AG04449 (cell line): ENCODE data around the gene IGDCC3.

ENCODE experiments used
- CTCF ChIA-PET: fragments of 350-600 bp; formaldehyde crosslinking; extraction: SDS; loops from one replicate; lab custom pipeline; 2021; ENCODE audit warnings: antibody characterized with exemption; lab: Yijun Ruan, JAX
- POLR2A ChIA-PET: fragments of 400-600, 350-600 bp; formaldehyde crosslinking; extraction: SDS; loops from one replicate; lab custom pipeline; 2020; ENCODE audit warnings: antibody characterized with exemption, inconsistent platforms; lab: Yijun Ruan, JAX
- DNase-seq: peaks from one replicate; pipeline ENCODE4 v3.0.0-alpha.2; 2010; ENCODE audit warnings: low read depth, low spot score
- H3K4me3 ChIP-seq: 2 replicates; pipeline ENCODE4 v1.5.1; 2011; ENCODE audit warnings: low read depth, mild to moderate bottlenecking, control low read depth, low read length
- CTCF ChIP-seq: IDR thresholded peaks from one replicate; pipeline ENCODE4 v1.5.1; 2011; ENCODE audit warnings: mild to moderate bottlenecking, moderate library complexity, low read length, control low read depth, inconsistent platforms; ENCODE audit not compliant: insufficient read depth; ENCODE audit errors: missing control alignments

IGDCC3 gene

GRCh38 chr15:65396965-65397317 lies 19.1 kb upstream of the IGDCC3 start:
- no peak for TF ChIP-seq CTCF
- ChIA-PET CTCF (interaction anchor here (0.8 to 14.8 kb wide), 3 partner anchors 10 to 77 kb away, joined by 3 to 267 read pairs (median 160); partner anchors contain the start of gene IGDCC3), POLR2A (interaction anchor here (1.0 kb wide), 1 partner anchor 92 kb away, joined by 3 read pairs; the partner anchor contains the start of gene RNU5B-1)
- no peak for DNase-seq
- H3K4me3 ChIP-seq: no peak overlapping the region

- CTCF ChIA-PET: interaction anchor here (6.0 to 23.4 kb wide), 4 partner anchors 7 to 77 kb away, joined by 160 to 652 read pairs (median 267); partner anchors contain the start of gene IGDCC3
- H3K4me3 ChIP-seq: no peak overlapping the region
- POLR2A ChIA-PET: interaction anchor here (1.0 kb wide), 1 partner anchor 92 kb away, joined by 3 read pairs; the partner anchor contains the start of gene RNU5B-1
- no peak for DNase-seq
- TF ChIP-seq CTCF: no peak
Measured at GRCh38 chr15:65396283-65396964, 18.6 kb upstream of the IGDCC3 start.

- no peak for DNase-seq
- POLR2A ChIA-PET: no interaction called here
- CTCF ChIA-PET: interaction anchor here (2.4 to 23.4 kb wide), 3 partner anchors 8 to 76 kb away, joined by 19 to 652 read pairs (median 267); no protein-coding TSS in a partner anchor
- H3K4me3 ChIP-seq: no peak overlapping the region
- TF ChIP-seq CTCF: no peak
Measured at GRCh38 chr15:65395567-65396202, 17.9 kb upstream of the IGDCC3 start.

- ChIA-PET POLR2A (no interaction called here), CTCF (interaction anchor here (2.4 to 23.4 kb wide), 3 partner anchors 9 to 75 kb away, joined by 19 to 652 read pairs (median 267); no protein-coding TSS in a partner anchor)
- no peak overlapping the region for H3K4me3 ChIP-seq
- TF ChIP-seq CTCF: no peak
- no peak for DNase-seq
Measured at GRCh38 chr15:65394936-65395335, 17.1 kb upstream of the IGDCC3 start.

- DNase-seq: no peak
- TF ChIP-seq CTCF: no peak
- no peak overlapping the region for H3K4me3 ChIP-seq
- POLR2A ChIA-PET: no interaction called here
- CTCF ChIA-PET: interaction anchor here (2.4 to 23.4 kb wide), 3 partner anchors 9 to 75 kb away, joined by 19 to 652 read pairs (median 267); no protein-coding TSS in a partner anchor
Measured at GRCh38 chr15:65394280-65394789, 16.5 kb upstream of the IGDCC3 start.

GRCh38 chr15:65393557-65393956 lies 15.8 kb upstream of the IGDCC3 start:
- DNase-seq: no peak
- ChIA-PET CTCF (interaction anchor here (2.4 to 23.4 kb wide), 3 partner anchors 8 to 74 kb away, joined by 19 to 652 read pairs (median 267); no protein-coding TSS in a partner anchor), POLR2A (no interaction called here)
- no peak for TF ChIP-seq CTCF
- H3K4me3 ChIP-seq: no peak overlapping the region
